ENCODE data around the gene MAGEB17. TPM values are rescaled to one million over a fixed set of nuclear protein-coding genes. Genes with fewer than 3 reads are reported as not detected.

Gene MAGEB17
- total and polyA plus RNA-seq, 2 of the 8 experiments (the other 6 are each of a cell fraction or from before 2014, with no cell fraction given) = 0.48 to 1.1 TPM

DNA sequence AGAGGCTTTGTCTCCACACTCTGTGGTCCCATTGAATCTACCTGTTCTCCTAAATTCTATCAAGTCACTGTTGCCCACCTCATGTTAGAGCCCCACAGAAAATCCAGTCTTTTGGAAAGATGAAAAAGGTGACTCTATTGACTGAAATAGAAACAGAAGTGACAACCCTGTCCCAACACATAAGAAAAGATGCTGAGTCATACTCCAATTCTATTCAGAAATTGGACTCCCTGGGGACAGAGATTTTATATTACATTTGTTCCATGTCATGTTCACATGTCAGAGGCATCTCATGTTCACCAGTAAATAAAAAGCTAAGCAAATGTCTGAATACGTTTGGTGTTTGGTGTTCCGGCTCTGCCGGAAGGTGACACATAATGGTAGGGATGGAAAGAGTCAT is 46.9 kb upstream of the MAGEB17 start:
- no peak overlapping the region for H4K8ac ChIP-seq (ENCODE audit: extremely low read depth, insufficient read depth, low read length)
- H2BK20ac ChIP-seq (ENCODE audit: low read length) = no peak overlapping the region
- POLR2A ChIA-PET (ENCODE audit: partially characterized antibody) = interaction anchor here (0.7 kb wide), 1 partner anchor 190 kb away, joined by 3 read pairs; no protein-coding TSS in a partner anchor
- no peak overlapping the region for H2AFZ ChIP-seq (ENCODE audit: low read length)
- H2AK5ac ChIP-seq (ENCODE audit: low read depth, low read length) = no peak overlapping the region
- no peaks in the 10 kb centered on the region for H4K20me1 ChIP-seq (replicated peaks in 1 of 2; ENCODE audit: control insufficient read depth in 1 of 2, insufficient read depth in 2 of 2, low read length in 2 of 2)
- DNase-seq (ENCODE audit: low read depth in 1 of 2, low spot score in 2 of 2) (no peak), FAIRE-seq (no peak)
- no peak overlapping the region for H4K5ac ChIP-seq (ENCODE audit: insufficient read length, low read depth, low read length)
- no peaks in the 10 kb centered on the region for H3K79me1 ChIP-seq (ENCODE audit: low read depth, low read length)
- TF ChIP-seq CBX5 (IDR thresholded peaks at IDR 0.05; ENCODE audit: low read depth, low read length) = no peak
- TF ChIP-seq KDM1A (IDR thresholded peaks at IDR 0.05; ENCODE audit: borderline replicate concordance, low read length) = no peak
- no peak for TF ChIP-seq GABPA (IDR thresholded peaks at IDR 0.05; ENCODE audit: borderline replicate concordance, insufficient read depth, low read length)
- no peak for TF ChIP-seq CBX8 (IDR thresholded peaks at IDR 0.05; ENCODE audit: borderline replicate concordance, low read depth, low read length)
- TF ChIP-seq, protein P1, sequence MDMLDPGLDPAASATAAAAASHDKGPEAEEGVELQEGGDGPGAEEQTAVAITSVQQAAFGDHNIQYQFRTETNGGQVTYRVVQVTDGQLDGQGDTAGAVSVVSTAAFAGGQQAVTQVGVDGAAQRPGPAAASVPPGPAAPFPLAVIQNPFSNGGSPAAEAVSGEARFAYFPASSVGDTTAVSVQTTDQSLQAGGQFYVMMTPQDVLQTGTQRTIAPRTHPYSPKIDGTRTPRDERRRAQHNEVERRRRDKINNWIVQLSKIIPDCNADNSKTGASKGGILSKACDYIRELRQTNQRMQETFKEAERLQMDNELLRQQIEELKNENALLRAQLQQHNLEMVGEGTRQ (IDR thresholded peaks at IDR 0.05; ENCODE audit: low read length) = no peak
- no peak for TF ChIP-seq TAF1 (IDR thresholded peaks at IDR 0.05; ENCODE audit: low read depth, low read length)
- TF ChIP-seq KDM5A (IDR thresholded peaks at IDR 0.05; ENCODE audit: low read length) = no peak
- no peak for TF ChIP-seq EGR1 (IDR thresholded peaks at IDR 0.05; ENCODE audit: borderline replicate concordance, low read depth, low read length)
- TF ChIP-seq POLR2AphosphoS5 (IDR thresholded peaks at IDR 0.05; ENCODE audit: low read depth, low read length) = no peak
- no peak for TF ChIP-seq BCL11A (IDR thresholded peaks at IDR 0.05; ENCODE audit: low read depth in 2 of 2, low read length in 2 of 2)
- no peak for TF ChIP-seq RFX5 (IDR thresholded peaks at IDR 0.05; ENCODE audit: borderline replicate concordance, low read depth, low read length)
- TF ChIP-seq BACH1 (IDR thresholded peaks at IDR 0.05; ENCODE audit: low read length) = no peak
- TF ChIP-seq YY1 (IDR thresholded peaks at IDR 0.05; ENCODE audit: low read depth, low read length) = no peak
- H3K4me3 ChIP-seq (ENCODE audit: extremely low read depth in 1 of 4, insufficient read depth in 2 of 4, low read depth in 3 of 4, low read length in 4 of 4) = no peak overlapping the region
- H3K4me2 ChIP-seq (ENCODE audit: insufficient read depth in 1 of 2, low read depth in 2 of 2, low read length in 2 of 2) = no peak overlapping the region
- H3K9me3 ChIP-seq (ENCODE audit: insufficient read depth in 2 of 2, low read depth in 1 of 2, low read length in 1 of 2) = peaks cover 6% of the 10 kb centered on the region in 2 experiments; a peak in 2 of 4 replicates
- 91% methylated on average over 3 of the region's 3 CpGs; no CpG with 5 or more reads in 1 of the 2 experiments for WGBS, 2 experiments (ENCODE audit: extremely low coverage in 1 of 2, insufficient coverage in 1 of 2, insufficient read length in 1 of 2, insufficient replicate concordance in 2 of 2, low coverage in 1 of 2, low lambda C conversion rate in 2 of 2, missing lambda C conversion rate in 1 of 2)
- peaks cover 0 to 6% (median 0%) of the 10 kb centered on the region in 4 experiments; a peak in 3 of 7 replicates for H3K4me1 ChIP-seq (replicated peaks in 1 of 4; ENCODE audit: control insufficient read depth in 3 of 4, insufficient read depth in 4 of 4, low read length in 3 of 4)
- H3K36me3 ChIP-seq (ENCODE audit: control insufficient read depth in 2 of 4, insufficient read depth in 4 of 4, low read length in 3 of 4) = peaks cover 0 to 2% (median 0%) of the 10 kb centered on the region in 4 experiments; a peak in 1 of 8 replicates
- H3K27ac ChIP-seq (ENCODE audit: low read depth, low read length) = no peak overlapping the region
- CTCF ChIA-PET (ENCODE audit: partially characterized antibody) = interaction anchor here (1.6 kb wide), 1 partner anchor 16 kb away, joined by 4 read pairs; no protein-coding TSS in a partner anchor
- H3K56ac ChIP-seq (replicated peaks; ENCODE audit: insufficient read length, low read depth, low read length) = no peak overlapping the region
- H2BK15ac ChIP-seq (ENCODE audit: low read length) = no peak overlapping the region
- H3K18ac ChIP-seq (ENCODE audit: extremely low read depth, low read length) = no peak overlapping the region
- H3K4ac ChIP-seq (replicated peaks; ENCODE audit: insufficient read length, low read depth, low read length) = no peak overlapping the region
- H3K14ac ChIP-seq (ENCODE audit: insufficient read length) = no peak overlapping the region
- no peak overlapping the region for H4K91ac ChIP-seq (replicated peaks; ENCODE audit: insufficient read length, low read length)
- H3K79me2 ChIP-seq (ENCODE audit: control insufficient read depth in 1 of 2, insufficient read depth in 2 of 2, low read length in 2 of 2) = peaks cover 7 to 21% of the 10 kb centered on the region in 2 experiments
- no peak overlapping the region for H3K9ac ChIP-seq (replicated peaks in 1 of 4; ENCODE audit: extremely low read depth in 1 of 4, low read depth in 3 of 4, low read length in 3 of 4)
- H2BK5ac ChIP-seq (ENCODE audit: low read depth, low read length) = no peak overlapping the region
- no peak overlapping the region for H2BK12ac ChIP-seq (ENCODE audit: low read depth, low read length)
- H2BK120ac ChIP-seq (replicated peaks; ENCODE audit: low read depth, low read length) = no peak overlapping the region
- no peaks in the 10 kb centered on the region for H3K27me3 ChIP-seq (replicated peaks in 1 of 4; ENCODE audit: control insufficient read depth in 3 of 4, extremely low read depth in 1 of 4, insufficient read depth in 3 of 4, low read length in 3 of 4)
- H3K23ac ChIP-seq (ENCODE audit: insufficient read length) = no peak overlapping the region
- 0 out of 2 replicates have a peak, but pooled peaks cover 2% of the 10 kb centered on the region for H3K23me2 ChIP-seq (ENCODE audit: low read depth, low read length)
